Choroid plexus epithelial cell (primary cell): ENCODE data around the gene ASIC4.

Source experiments
- DNase-seq: peaks from one replicate; pipeline ENCODE4 v3.0.0-alpha.2; 2010; ENCODE audit warnings: low read depth
- H3K4me3 ChIP-seq: 2 replicates; pipeline ENCODE4 v1.5.1; 2011; ENCODE audit warnings: low read depth, mild to moderate bottlenecking, control low read depth, low read length, moderate library complexity
- TF ChIP-seq, protein P1 (sequence below): conservative IDR thresholded peaks from 2 replicates; pipeline ENCODE4 v1.5.1; 2011; ENCODE audit warnings: low read depth, mild to moderate bottlenecking, control low read depth, inconsistent platforms, low read length, moderate library complexity

Gene ASIC4

DNA sequence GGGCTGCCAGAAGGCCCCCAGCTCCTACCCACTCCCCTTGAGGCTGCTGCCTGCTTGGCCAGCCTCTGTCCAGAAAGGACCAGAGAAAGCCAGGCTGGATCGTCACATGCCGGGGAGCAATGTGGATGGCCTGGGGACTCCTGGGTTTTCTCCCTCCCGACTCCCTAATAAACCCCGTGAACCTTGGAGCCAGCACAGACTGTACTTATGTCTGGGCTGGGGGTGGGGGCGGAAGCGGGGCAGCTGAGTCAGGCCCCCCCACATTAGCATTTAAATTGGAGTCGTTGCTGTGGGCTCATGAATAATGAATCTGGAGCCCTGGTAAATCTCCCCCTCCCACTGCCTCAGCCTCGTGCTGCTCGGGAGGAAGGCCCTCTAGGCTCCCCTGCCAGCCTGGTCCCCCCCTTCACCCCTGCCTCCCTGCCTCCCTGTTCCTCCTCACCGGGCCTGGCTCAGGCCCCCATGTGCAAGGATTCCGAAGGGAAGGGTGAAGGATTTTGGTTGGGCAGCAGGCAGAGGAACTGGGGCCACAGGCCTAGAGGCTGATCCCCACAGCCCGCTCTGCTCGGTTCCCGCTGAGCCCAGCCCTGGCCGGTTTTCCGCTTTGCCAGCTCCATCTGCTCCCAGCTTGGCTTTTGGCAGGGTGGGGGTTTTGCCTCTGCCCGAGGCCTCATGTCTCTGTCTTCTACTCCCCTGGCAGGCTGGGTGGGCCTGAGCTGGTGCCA, 7.3 kb upstream of the ASIC4 start:
- TF ChIP-seq, protein P1, sequence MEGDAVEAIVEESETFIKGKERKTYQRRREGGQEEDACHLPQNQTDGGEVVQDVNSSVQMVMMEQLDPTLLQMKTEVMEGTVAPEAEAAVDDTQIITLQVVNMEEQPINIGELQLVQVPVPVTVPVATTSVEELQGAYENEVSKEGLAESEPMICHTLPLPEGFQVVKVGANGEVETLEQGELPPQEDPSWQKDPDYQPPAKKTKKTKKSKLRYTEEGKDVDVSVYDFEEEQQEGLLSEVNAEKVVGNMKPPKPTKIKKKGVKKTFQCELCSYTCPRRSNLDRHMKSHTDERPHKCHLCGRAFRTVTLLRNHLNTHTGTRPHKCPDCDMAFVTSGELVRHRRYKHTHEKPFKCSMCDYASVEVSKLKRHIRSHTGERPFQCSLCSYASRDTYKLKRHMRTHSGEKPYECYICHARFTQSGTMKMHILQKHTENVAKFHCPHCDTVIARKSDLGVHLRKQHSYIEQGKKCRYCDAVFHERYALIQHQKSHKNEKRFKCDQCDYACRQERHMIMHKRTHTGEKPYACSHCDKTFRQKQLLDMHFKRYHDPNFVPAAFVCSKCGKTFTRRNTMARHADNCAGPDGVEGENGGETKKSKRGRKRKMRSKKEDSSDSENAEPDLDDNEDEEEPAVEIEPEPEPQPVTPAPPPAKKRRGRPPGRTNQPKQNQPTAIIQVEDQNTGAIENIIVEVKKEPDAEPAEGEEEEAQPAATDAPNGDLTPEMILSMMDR = no peak
- no peak for DNase-seq
- H3K4me3 ChIP-seq = no peak overlapping the region

DNA sequence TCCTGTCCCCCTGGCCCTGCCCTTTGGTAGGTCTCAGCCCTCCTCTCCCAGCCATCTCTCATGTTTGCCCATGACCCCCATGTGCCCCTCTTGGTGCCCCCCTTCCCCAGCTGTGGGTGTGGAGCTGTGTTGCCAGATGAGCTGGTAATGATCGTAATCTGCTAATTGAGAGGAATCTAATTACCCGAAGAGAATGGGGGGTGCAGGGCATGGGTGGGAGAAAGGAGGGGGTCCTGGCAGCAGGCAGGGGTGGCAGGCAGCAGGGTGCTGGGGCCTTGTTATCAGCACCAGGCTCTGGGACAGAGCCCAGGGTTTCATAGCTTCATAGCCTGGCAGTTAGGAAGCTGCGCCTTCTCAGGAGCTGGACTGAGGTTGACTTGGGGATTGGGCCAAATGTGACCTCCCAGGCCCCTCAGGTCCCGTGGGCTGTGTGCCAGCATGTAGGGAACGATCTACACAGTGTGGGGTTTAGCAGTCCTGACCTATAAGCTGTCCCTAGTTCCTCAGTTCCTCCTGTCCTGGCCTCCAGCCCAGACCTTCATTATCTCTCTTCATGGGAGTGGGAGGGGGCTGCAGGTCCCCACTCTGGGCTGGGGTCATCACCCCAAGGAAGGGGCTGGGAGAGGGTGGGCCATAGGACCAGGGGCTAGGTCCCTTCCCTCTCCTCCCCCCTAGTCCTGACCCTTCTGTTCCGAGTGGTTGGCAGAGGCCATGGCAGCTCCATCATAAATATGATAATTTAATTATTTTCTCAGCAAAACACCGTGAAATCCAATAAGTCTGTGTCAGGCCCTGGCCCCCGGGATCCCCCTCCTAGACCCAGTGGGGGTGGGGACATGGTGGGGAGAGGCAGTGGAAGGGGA, 6.5 kb upstream of the ASIC4 start:
- DNase-seq = peak; percentile 18
- TF ChIP-seq, protein P1 = no peak
- no peak overlapping the region for H3K4me3 ChIP-seq

DNA sequence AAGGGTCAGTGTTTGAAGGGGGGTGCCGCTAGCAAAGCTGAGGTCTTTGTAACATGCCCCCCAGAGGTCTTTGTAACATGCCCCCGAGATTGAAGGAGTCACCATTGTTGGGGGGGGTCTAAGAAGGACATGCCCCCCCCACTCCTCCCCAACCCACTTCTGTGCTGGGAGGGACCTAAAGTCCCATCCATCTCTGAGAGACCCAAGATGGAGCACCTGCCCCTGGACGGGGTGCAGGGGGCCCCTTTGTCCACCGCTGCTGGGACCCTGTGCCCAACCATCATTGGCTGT, 5.9 kb upstream of the ASIC4 start:
- DNase-seq = no peak
- TF ChIP-seq, protein P1 = no peak
- H3K4me3 ChIP-seq = no peak overlapping the region

DNA sequence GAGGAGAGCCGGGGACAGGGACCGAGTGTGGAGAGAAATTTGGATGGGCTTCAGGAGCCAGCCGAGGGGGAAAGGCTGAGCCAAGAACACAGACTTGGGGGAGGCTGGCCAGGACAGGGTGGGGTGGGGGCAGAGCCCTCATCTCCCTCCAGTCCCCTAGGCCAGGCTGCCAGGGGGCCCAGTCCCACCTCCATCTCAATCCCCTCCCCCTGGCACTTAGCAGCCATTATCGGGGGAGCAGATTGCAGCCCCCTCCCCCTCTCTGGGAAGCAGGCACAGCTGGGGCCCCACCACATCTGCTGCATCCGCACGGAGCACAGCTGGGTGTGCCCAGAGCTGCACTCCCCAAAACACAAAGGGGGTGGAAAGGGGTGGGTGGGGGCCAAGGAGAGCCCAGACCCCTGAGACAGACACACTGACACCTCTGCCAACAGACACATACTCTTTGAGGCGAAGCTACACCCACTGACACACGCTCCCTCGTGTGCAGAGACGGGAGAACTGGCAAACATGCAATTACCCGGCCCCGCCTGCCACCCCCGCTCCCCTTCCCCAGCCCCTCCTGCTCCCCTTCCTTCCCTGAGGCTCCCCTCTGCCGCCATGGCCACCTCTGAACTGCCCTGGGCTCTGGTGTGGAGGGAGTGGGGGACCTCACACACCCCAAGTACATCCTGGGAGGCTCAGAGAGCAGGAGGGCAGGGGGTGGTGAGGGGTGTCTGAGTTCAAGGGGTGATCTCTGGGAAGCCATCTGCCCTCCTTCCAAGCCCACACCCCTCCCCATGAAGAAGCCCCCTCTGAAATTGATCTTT, 5.1 kb upstream of the ASIC4 start:
- no peak overlapping the region for H3K4me3 ChIP-seq
- TF ChIP-seq, protein P1 = no peak
- DNase-seq = no peak

DNA sequence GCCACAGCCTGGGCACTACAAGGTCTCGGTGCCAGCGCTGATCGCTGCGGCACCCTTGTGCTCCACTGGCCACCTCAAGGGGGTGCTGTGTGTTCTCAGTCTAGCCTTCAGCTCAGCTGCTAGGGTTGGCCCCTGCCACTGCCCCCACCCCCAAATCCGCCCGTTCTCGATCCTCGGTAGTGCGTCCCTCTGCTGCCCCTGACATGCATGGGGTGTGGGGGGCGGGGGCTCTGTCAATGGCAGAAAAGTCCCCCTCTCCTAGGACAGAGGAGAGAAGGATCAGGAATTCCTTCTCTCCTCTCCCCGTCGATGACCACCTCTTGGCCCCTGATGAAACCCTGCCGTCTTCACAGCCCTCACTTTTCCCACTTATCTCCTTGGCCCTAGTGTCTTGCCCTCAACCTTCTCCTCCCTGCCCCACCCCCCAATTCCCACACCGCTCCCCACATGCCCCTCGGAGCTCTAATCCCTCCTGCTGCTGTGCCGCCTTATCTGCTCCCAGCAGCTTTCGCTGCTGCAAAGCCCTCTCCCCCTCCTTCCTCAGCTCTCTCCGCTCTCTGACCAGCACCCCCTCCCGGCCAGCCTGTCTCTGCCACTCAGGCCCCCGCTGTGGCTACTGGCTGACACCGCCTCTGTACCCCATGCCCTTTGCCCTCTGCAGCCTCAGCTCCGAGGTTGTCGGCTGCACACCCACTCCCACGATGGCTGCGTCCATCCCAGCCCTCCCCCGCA, 4.3 kb upstream of the ASIC4 start:
- peak overlapping the region; percentile 31 for H3K4me3 ChIP-seq
- TF ChIP-seq, protein P1 = peak; percentile 84
- peak; percentile 64 for DNase-seq

DNA sequence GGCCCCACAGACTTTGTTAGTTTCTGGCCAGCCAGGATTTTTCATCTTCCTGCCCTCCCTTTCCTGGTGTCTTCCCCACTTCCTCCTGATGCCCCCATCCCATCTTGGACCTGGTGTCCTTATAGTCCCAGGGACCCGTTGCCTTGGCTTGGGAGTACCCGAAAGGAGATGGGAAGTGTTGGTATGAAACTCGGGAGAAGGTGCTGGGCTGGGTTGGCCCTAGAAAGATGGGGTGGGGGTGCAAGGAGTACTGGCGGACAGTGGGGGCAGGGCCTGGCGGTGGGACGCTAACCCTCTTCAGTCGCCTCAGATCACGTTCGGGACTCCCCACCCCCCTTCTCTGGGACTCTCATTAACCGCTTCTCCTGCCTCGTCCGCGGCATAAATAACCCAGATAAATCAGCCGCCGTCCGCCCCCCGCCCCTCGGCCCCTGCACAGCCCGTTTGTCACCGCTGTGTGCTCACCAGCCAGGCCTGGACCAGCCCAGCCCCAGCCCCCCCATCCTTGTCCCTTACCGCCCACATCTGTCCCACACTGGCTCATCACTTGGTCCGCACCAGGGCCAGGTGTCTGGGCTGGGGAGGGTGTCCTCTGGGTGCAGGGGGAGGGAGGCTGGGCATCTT, 3.7 kb upstream of the ASIC4 start:
- H3K4me3 ChIP-seq = no peak overlapping the region
- TF ChIP-seq, protein P1 = no peak
- no peak for DNase-seq
